GM10266 (cell line): ENCODE data around the gene JPH3.

Source experiments
- DNase-seq: peaks from one replicate; pipeline ENCODE4 v3.0.0; 2012; ENCODE audit errors: extremely low spot score
- TF ChIP-seq, protein P1 (sequence below): IDR thresholded peaks from 2 replicates; pipeline ENCODE4 v1.5.1; 2012; ENCODE audit warnings: mild to moderate bottlenecking, low read depth; ENCODE audit not compliant: control insufficient read depth, insufficient read depth; ENCODE audit errors: missing control alignments

JPH3 gene

DNA sequence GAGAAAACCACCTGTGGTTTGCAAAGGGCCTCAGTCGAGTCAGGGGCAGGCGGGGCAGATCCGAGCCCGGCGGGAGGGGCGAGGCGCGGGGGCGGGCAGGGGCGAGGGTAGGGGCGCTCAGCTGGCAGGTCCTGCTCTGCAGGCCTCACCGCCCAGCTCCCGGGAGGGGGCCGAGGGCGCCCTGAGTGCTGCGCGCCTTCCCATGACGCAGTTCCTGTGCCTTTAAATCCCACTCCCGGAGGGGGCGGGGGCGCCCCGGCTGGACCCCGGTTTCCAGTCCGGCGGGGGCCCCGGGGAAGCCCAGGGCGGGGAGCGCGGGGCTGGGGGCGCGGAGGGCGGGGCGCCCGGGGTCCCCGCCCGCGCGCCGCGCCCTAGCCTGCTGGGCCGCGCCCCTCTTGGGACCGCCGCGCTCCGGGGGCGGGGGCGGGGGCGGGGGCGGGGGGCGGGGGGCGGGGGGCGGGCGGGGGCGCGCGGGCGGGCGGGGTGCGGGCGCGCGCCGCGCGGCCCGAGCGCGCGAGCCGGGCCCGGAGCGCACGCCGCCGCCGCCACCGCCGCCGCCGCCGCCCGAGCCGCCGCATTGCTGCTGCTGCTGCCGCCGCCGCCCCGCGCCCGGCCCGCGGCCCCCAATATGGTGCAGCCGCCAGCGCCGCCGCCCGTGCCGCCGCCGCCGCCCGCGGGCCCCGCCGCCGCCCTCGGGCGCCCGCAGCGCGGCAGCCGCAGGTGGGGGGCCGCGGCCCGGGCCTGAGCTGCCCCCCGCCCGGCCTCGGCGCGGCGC, at the start of gene JPH3:
JPH3 (plus strand) TSS at position 508 of the 775 bp plus-strand sequence. CDS start 639 bp downstream, outside the sequence.
- DNase-seq, result no peak
- TF ChIP-seq, protein P1, sequence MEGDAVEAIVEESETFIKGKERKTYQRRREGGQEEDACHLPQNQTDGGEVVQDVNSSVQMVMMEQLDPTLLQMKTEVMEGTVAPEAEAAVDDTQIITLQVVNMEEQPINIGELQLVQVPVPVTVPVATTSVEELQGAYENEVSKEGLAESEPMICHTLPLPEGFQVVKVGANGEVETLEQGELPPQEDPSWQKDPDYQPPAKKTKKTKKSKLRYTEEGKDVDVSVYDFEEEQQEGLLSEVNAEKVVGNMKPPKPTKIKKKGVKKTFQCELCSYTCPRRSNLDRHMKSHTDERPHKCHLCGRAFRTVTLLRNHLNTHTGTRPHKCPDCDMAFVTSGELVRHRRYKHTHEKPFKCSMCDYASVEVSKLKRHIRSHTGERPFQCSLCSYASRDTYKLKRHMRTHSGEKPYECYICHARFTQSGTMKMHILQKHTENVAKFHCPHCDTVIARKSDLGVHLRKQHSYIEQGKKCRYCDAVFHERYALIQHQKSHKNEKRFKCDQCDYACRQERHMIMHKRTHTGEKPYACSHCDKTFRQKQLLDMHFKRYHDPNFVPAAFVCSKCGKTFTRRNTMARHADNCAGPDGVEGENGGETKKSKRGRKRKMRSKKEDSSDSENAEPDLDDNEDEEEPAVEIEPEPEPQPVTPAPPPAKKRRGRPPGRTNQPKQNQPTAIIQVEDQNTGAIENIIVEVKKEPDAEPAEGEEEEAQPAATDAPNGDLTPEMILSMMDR, result no peak

- DNase-seq, result no peak
These were observed 49.3 kb upstream of the JPH3 start for GRCh38 chr16:87552772-87553573.

GRCh38 chr16:87554754-87555427, 47.4 kb upstream of the JPH3 start:
- no peak for DNase-seq
- TF ChIP-seq, protein P1, result no peak

More at GRCh38 chr16:87552772-87553573, 49.3 kb upstream of the JPH3 start:
- TF ChIP-seq, protein P1, result no peak

- DNase-seq, result no peak
- TF ChIP-seq, protein P1, result no peak
These were observed 46.7 kb upstream of the JPH3 start for GRCh38 chr16:87555647-87556046.

DNA sequence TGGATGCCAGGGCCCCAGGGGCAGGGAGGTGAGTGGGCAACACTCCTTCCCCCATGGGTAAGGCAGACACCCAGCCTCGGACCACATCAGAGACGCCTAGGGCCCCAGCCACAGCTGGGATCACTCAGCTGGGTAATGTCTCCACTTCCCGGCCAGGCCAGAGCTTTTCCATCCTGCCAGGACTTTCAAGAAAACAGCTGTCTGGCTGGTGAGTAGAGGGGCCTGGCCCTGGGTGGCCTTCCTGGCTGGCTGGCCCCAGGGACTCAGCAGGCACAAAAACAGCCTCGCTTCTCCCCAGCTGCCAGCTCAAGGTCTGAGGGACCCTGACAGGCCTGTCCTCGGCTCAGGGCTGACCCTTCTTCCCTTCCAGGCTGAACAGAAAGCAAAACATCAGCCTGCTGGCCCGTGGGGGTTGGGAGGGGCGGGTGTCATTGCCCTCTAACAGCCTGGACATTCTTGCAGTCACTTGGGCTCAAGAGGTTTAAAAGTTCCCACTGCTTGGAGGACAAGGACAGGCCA, 45.3 kb upstream of the JPH3 start:
- TF ChIP-seq, protein P1, result no peak
- DNase-seq, result no peak

GRCh38 chr16:87558682-87559081, 43.6 kb upstream of the JPH3 start:
- TF ChIP-seq, protein P1, result no peak
- no peak for DNase-seq
